ENCODE measurements around the gene PLXNA2.

- no peak for TF ChIP-seq POLR2A (IDR thresholded peaks at IDR 0.05; ENCODE audit: low read depth, low read length)
- TF ChIP-seq CTCF (IDR thresholded peaks at IDR 0.05; ENCODE audit: extremely low read depth in 1 of 2, insufficient read depth in 1 of 2, low read depth in 1 of 2, low read length in 2 of 2) = no peak
- TF ChIP-seq POLR2AphosphoS5 (IDR thresholded peaks at IDR 0.05; ENCODE audit: insufficient read depth, low read depth, low read length) = no peak
- no peak for TF ChIP-seq MAX (IDR thresholded peaks at IDR 0.05; ENCODE audit: insufficient read depth, insufficient read length)
Observed at GRCh38 chr1:208000504-208000903, 243.7 kb downstream of the PLXNA2 start.
